GM13976 (cell line): ENCODE measurements around the gene AADACL2.

Experiments
- DNase-seq: peaks from one replicate; pipeline ENCODE4 v3.0.0; 2012; ENCODE audit warnings: low spot score
- CTCF ChIP-seq: IDR thresholded peaks from 2 replicates; pipeline ENCODE4 v1.5.1; 2012; ENCODE audit warnings: borderline replicate concordance, mild to moderate bottlenecking; ENCODE audit not compliant: insufficient read depth; ENCODE audit errors: extremely low read depth, missing control alignments, control extremely low read depth
- in situ Hi-C: fragments of 300-500 bp; cut with MboI; formaldehyde crosslinking; loops from one replicate; pipeline ENCODE4 v1.12.0; 2022; ENCODE audit warnings: low sequenced_read_pairs, mixed read lengths, inconsistent platforms; ENCODE audit not compliant: unreplicated experiment

Gene AADACL2

GRCh38 chr3:151806838-151807237, 73.1 kb downstream of the AADACL2 start:
- in situ Hi-C loops: no loop called here
- TF ChIP-seq CTCF: no peak
- no peak for DNase-seq
